PC-3 (cell line): ENCODE results near the gene RABL3. TPM values are rescaled to one million over a fixed set of nuclear protein-coding genes. Genes with fewer than 3 reads are reported as not detected.

Experiments
- ATAC-seq: fragments of 200-7000 bp; cut with Tn5 transposase; 2 replicates; pipeline ENCODE4 v1.9.1; 2020; ENCODE audit warnings: mild to moderate bottlenecking, moderate library complexity
- BruUV-seq: library from RNA; stranded (reverse); fragments of 400-500 nt; replicated peaks from 2 replicates; lab custom pipeline; 2021; lab: Mats Ljungman, UMichigan
- CTCF ChIA-PET: fragments of 300-600 bp; sonication (Branson Sonifier 250); formaldehyde crosslinking; loops from one replicate; lab custom pipeline; 2022; ENCODE audit warnings: antibody characterized with exemption; lab: Charles Lee
- POLR2A ChIA-PET: fragments of 300-600 bp; sonication (Branson Sonifier 250); formaldehyde crosslinking; loops from one replicate; lab custom pipeline; 2022; ENCODE audit warnings: antibody characterized with exemption; ENCODE audit not compliant: unreplicated experiment; lab: Charles Lee
- DNase-seq: peaks from one replicate; pipeline ENCODE4 v3.0.0-alpha.2; 2015
- H2AFZ ChIP-seq: fragments of 300-600 bp; sonication (generic); 2 replicates; pipeline ENCODE4 v1.6.0; 2016; ENCODE audit warnings: antibody characterized with exemption, low read length
- H3F3A ChIP-seq: fragments of 300-600 bp; sonication (generic); one replicate; pipeline ENCODE4 v1.6.0; 2017; ENCODE audit warnings: antibody characterized with exemption, low read length, control low read depth, mild to moderate bottlenecking; ENCODE audit not compliant: unreplicated experiment
- H3K27ac ChIP-seq: fragments of 300-600 bp; sonication (generic); 2 replicates; pipeline ENCODE4 v1.5.1; 2016; ENCODE audit warnings: mild to moderate bottlenecking, low read length
- H3K27me3 ChIP-seq: fragments of 300-600 bp; sonication (generic); 2 replicates; pipeline ENCODE4 v1.6.1; 2016; ENCODE audit warnings: low read length, mixed read lengths
- H3K36me3 ChIP-seq: fragments of 300-600 bp; sonication (generic); 2 replicates; pipeline ENCODE4 v1.6.1; 2016; ENCODE audit warnings: low read depth, mixed run types, low read length, mixed read lengths
- H3K4me1 ChIP-seq: fragments of 300-600 bp; sonication (generic); 2 replicates; pipeline ENCODE4 v1.5.1; 2016; ENCODE audit warnings: low read length; ENCODE audit not compliant: insufficient read depth
- H3K4me2 ChIP-seq: fragments of 300-600 bp; sonication (generic); 2 replicates; pipeline ENCODE4 v1.6.0; 2016; ENCODE audit warnings: low read length
- H3K4me3 ChIP-seq: fragments of 300-600 bp; sonication (generic); 2 replicates; pipeline ENCODE4 v1.5.1; 2016; ENCODE audit warnings: mild to moderate bottlenecking, low read length, mixed read lengths
- H3K79me2 ChIP-seq: fragments of 300-600 bp; sonication (generic); 2 replicates; pipeline ENCODE4 v1.6.1; 2017; ENCODE audit warnings: low read length, mixed read lengths
- H3K9ac ChIP-seq: fragments of 300-600 bp; sonication (generic); 2 replicates; pipeline ENCODE4 v1.6.0; 2016; ENCODE audit warnings: mild to moderate bottlenecking, low read length
- H3K9me2 ChIP-seq: fragments of 300-600 bp; sonication (generic); replicated peaks from 2 replicates; pipeline ENCODE4 v1.6.1; 2016; ENCODE audit warnings: mixed run types, low read length, mixed read lengths
- H3K9me3 ChIP-seq: fragments of 300-600 bp; sonication (generic); 2 replicates; pipeline ENCODE4 v1.6.1; 2016; ENCODE audit warnings: low read length, mixed read lengths
- H4K20me1 ChIP-seq: fragments of 300-600 bp; sonication (generic); 2 replicates; pipeline ENCODE4 v1.6.1; 2016; ENCODE audit warnings: low read length, mixed read lengths
- EZH2 ChIP-seq: fragments of 300-600 bp; sonication (generic); IDR thresholded peaks from one replicate; pipeline ENCODE4 v1.6.1; 2017; ENCODE audit warnings: antibody characterized with exemption, mild to moderate bottlenecking, low read length; ENCODE audit not compliant: unreplicated experiment
- EZH2phosphoT487 ChIP-seq: fragments of 300-600 bp; sonication (generic); IDR thresholded peaks from 2 replicates; pipeline ENCODE4 v1.6.1; 2018; ENCODE audit warnings: mild to moderate bottlenecking, antibody characterized with exemption, low read length, borderline replicate concordance
- intact Hi-C: fragments of 100-400 bp; cut with micrococcal nuclease; formaldehyde crosslinking; loops from 2 replicates; pipeline ENCODE4 v1.9.0; 2023
- total RNA-seq: library from RNA; depleted of rRNA; stranded (reverse); fragments of >200 nt; gene quantifications from 2 replicates; pipeline ENCODE4 v1.2.3, GENCODE V29; 2014
- TF ChIP-seq, protein P1 (sequence below): fragments of 300-600 bp; sonication (generic); conservative IDR thresholded peaks from 2 replicates; pipeline ENCODE4 v1.5.1; 2017; ENCODE audit warnings: antibody characterized with exemption, low read depth, mild to moderate bottlenecking, low read length

Gene RABL3
- total RNA-seq, 1 experiment from 2014 or later = 24.3 TPM

DNA sequence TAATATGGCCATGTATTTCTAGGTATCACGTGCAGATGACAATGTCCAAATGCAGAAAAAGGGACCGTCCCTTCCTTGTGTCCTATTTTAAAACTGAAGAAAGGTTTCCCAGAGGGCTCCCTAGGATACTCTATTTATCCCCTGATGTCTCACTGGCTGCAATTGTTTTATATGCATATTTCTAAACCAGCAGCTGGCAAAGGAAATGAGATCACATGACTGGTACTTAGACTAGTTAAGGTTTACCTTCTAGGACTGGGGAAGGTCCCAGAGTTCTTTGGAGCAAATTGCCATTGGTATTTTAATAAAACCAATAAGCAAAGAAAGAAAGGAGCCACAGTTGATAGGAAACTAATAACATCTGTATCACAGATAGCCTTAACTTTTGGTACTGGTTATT lies 29.8 kb upstream of the RABL3 start:
- TF ChIP-seq EZH2phosphoT487 = no peak
- no peak for TF ChIP-seq EZH2
- TF ChIP-seq, protein P1, sequence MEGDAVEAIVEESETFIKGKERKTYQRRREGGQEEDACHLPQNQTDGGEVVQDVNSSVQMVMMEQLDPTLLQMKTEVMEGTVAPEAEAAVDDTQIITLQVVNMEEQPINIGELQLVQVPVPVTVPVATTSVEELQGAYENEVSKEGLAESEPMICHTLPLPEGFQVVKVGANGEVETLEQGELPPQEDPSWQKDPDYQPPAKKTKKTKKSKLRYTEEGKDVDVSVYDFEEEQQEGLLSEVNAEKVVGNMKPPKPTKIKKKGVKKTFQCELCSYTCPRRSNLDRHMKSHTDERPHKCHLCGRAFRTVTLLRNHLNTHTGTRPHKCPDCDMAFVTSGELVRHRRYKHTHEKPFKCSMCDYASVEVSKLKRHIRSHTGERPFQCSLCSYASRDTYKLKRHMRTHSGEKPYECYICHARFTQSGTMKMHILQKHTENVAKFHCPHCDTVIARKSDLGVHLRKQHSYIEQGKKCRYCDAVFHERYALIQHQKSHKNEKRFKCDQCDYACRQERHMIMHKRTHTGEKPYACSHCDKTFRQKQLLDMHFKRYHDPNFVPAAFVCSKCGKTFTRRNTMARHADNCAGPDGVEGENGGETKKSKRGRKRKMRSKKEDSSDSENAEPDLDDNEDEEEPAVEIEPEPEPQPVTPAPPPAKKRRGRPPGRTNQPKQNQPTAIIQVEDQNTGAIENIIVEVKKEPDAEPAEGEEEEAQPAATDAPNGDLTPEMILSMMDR = no peak
- 0 out of 2 replicates have a peak, but pooled peaks cover 3% of the 10 kb centered on the region for H4K20me1 ChIP-seq
- no peaks in the 10 kb centered on the region for H3K9me2 ChIP-seq
- ATAC-seq (no peak), DNase-seq (no peak)
- no peaks in the 10 kb centered on the region for H3K9me3 ChIP-seq
- ChIA-PET CTCF (no interaction called here), POLR2A (no interaction called here)
- H3K36me3 ChIP-seq = peaks cover 20% of the 10 kb centered on the region
- no TSS peak for BruUV-seq
- H3K27me3 ChIP-seq = no peaks in the 10 kb centered on the region
- peaks cover 29% of the 10 kb centered on the region for H3K79me2 ChIP-seq
- peaks cover 15% of the 10 kb centered on the region for H3K4me1 ChIP-seq
- H3K9ac ChIP-seq = no peak overlapping the region
- no peak overlapping the region for H3K27ac ChIP-seq
- intact Hi-C loops = no loop called here
- H3K4me3 ChIP-seq = no peak overlapping the region
- no peaks in the 10 kb centered on the region for H3F3A ChIP-seq
- no peak overlapping the region for H2AFZ ChIP-seq
- H3K4me2 ChIP-seq = no peak overlapping the region

DNA sequence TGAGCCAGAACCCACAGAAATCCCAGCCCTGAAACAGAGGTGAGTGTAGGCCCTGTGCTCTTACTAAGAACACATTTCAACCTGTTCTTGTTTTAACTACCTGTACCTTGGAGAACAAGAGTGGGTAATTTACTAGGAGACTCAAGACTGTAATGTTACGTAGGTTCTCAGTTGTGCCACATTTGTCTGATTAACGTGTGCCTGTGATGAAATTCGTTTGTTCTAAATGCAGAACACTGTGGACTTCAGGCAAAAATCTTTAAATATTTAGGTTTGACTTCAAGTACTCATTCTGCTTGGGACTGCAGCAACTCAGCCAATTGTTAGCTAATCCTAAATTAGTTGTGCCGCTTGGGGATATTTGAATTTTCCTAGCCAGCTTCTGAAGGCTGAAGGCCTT lies 28.6 kb upstream of the RABL3 start:
- Histone ChIP-seq H4K20me1 (0 out of 2 replicates have a peak, but pooled peaks cover 3% of the 10 kb centered on the region), H3K27ac (no peak overlapping the region), H3F3A (no peaks in the 10 kb centered on the region), H3K79me2 (peaks cover 41% of the 10 kb centered on the region), H3K27me3 (no peaks in the 10 kb centered on the region), H3K9ac (no peak overlapping the region), H2AFZ (no peak overlapping the region), H3K4me3 (no peak overlapping the region), H3K9me3 (no peaks in the 10 kb centered on the region), H3K36me3 (peaks cover 11% of the 10 kb centered on the region; the same call in 1 of the 2 replicates), H3K9me2 (no peaks in the 10 kb centered on the region), H3K4me2 (no peak overlapping the region), H3K4me1 (peaks cover 23% of the 10 kb centered on the region)
- ChIA-PET CTCF (no interaction called here), POLR2A (no interaction called here)
- BruUV-seq = no TSS peak
- ATAC-seq (no peak), DNase-seq (no peak)
- intact Hi-C loops = no loop called here
- TF ChIP-seq, protein P1 = no peak
- TF ChIP-seq EZH2 (no peak), EZH2phosphoT487 (no peak)

DNA sequence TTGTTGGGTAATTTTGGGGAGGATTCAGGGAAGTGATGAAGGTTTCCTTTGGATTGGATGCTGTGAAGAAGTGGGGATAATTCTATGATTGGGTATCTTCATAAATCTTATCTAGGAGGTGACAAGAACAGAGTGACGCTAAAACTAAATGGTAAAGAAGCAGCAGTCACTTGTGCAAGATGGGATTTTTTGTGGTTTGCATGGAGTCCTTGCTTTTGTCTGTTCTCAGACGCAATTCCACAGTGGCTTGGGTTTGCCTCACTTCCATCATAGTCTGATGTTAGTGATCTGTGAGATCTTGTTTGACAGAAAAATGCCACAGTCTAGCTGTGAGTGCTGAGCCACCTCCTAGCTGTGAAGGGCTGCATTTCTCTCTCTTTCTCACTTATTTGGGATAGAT lies 27.1 kb upstream of the RABL3 start:
- no peaks in the 10 kb centered on the region for H3F3A ChIP-seq
- ATAC-seq (no peak), DNase-seq (no peak)
- no peaks in the 10 kb centered on the region for H3K27me3 ChIP-seq
- no peak overlapping the region for H3K27ac ChIP-seq
- H4K20me1 ChIP-seq = 0 out of 2 replicates have a peak, but pooled peaks cover 3% of the 10 kb centered on the region
- no peak overlapping the region for H2AFZ ChIP-seq
- H3K4me1 ChIP-seq = peaks cover 23% of the 10 kb centered on the region
- ChIA-PET CTCF (no interaction called here), POLR2A (no interaction called here)
- no peak overlapping the region for H3K4me3 ChIP-seq
- H3K79me2 ChIP-seq = peaks cover 56% of the 10 kb centered on the region
- H3K4me2 ChIP-seq = no peak overlapping the region
- no peak for TF ChIP-seq EZH2phosphoT487
- TF ChIP-seq EZH2 = no peak
- TF ChIP-seq, protein P1 = no peak
- peaks cover 7% of the 10 kb centered on the region; the same call in 1 of the 2 replicates for H3K36me3 ChIP-seq
- H3K9me2 ChIP-seq = no peaks in the 10 kb centered on the region
- H3K9me3 ChIP-seq = no peaks in the 10 kb centered on the region
- intact Hi-C loops = no loop called here
- H3K9ac ChIP-seq = no peak overlapping the region
- no TSS peak for BruUV-seq
